Measurements from ENCODE around the gene CX3CL1. TPM values are rescaled to one million over a fixed set of nuclear protein-coding genes. Genes with fewer than 3 reads are reported as not detected.

Gene CX3CL1
- total and polyA plus RNA-seq, 2 of the 4 experiments (the other 2 are of a cell fraction): 0.18 to 0.77 TPM

DNA sequence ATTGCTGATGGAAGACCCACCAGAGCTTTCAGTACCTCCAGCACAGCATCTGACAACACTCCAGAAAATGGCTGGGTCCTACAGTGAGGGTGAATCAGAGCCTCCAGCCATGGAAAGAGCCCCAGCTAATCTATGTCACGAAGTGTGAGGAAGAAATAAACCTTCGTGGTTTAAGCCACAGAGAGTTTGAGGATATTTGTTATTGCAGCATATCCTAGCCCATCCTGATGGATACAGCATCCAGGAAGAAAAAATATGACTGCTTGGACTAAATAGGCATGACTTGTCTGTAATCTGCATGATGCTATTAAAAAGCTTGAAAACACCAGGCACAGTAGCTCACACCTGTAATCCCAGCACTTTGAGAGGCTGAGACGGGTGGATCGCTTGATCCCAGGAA is 19.0 kb downstream of the CX3CL1 start:
- no peak overlapping the region for H3K14ac ChIP-seq (replicated peaks; ENCODE audit: low read depth, low read length)
- H3K9me1 ChIP-seq (ENCODE audit: insufficient read depth, low read length): no peaks in the 10 kb centered on the region
- H4K20me1 ChIP-seq (ENCODE audit: insufficient read depth, low read length): no peaks in the 10 kb centered on the region
- H2BK5ac ChIP-seq (ENCODE audit: low read depth, low read length, poor library complexity, severe bottlenecking): no peak overlapping the region
- no peak overlapping the region for H2AFZ ChIP-seq (replicated peaks; ENCODE audit: low read length, poor library complexity)
- intact Hi-C loops (cut with micrococcal nuclease) (no loop called here), in situ Hi-C loops (cut with MboI; ENCODE audit: low sequenced_read_pairs) (no loop called here), dilution Hi-C loops (cut with HindIII; ENCODE audit: low sequenced_read_pairs, unreplicated experiment) (no loop called here)
- no peak overlapping the region for H4K5ac ChIP-seq (ENCODE audit: low read depth, low read length)
- H3K4me1 ChIP-seq (ENCODE audit: control insufficient read depth, insufficient read depth, low read length): no peaks in the 10 kb centered on the region
- no peak overlapping the region for H2BK20ac ChIP-seq (ENCODE audit: low read depth, low read length)
- H3K23ac ChIP-seq (ENCODE audit: low read depth, low read length): no peak overlapping the region
- H3K27me3 ChIP-seq (ENCODE audit: control insufficient read depth, insufficient read depth, low read length): peaks cover 40% of the 10 kb centered on the region
- H3K4ac ChIP-seq (ENCODE audit: low read depth, low read length): no peak overlapping the region
- H4K91ac ChIP-seq (ENCODE audit: insufficient read depth, low read depth, low read length): no peak overlapping the region
- ATAC-seq (ENCODE audit: low read depth) (no peak), DNase-seq (no peak)
- H2AK9ac ChIP-seq (replicated peaks; ENCODE audit: low read depth, low read length, poor library complexity): no peak overlapping the region
- H2AK5ac ChIP-seq (ENCODE audit: low read depth, low read length): no peak overlapping the region
- H3K79me1 ChIP-seq (ENCODE audit: low read depth in 1 of 2, low read length in 2 of 2): no peaks in the 10 kb centered on the region
- no peak overlapping the region for H3K56ac ChIP-seq (ENCODE audit: extremely low read depth, insufficient read depth, low read length)
- no peak overlapping the region for H4K8ac ChIP-seq (ENCODE audit: low read depth in 2 of 2, low read length in 2 of 2)
- TF ChIP-seq RAD21 (IDR thresholded peaks at IDR 0.05; ENCODE audit: low read length): no peak
- TF ChIP-seq FOS (IDR thresholded peaks at IDR 0.05; ENCODE audit: low read depth, low read length): no peak
- TF ChIP-seq SMC3 (IDR thresholded peaks at IDR 0.05; ENCODE audit: low read depth, low read length): no peak
- TF ChIP-seq, protein P1, sequence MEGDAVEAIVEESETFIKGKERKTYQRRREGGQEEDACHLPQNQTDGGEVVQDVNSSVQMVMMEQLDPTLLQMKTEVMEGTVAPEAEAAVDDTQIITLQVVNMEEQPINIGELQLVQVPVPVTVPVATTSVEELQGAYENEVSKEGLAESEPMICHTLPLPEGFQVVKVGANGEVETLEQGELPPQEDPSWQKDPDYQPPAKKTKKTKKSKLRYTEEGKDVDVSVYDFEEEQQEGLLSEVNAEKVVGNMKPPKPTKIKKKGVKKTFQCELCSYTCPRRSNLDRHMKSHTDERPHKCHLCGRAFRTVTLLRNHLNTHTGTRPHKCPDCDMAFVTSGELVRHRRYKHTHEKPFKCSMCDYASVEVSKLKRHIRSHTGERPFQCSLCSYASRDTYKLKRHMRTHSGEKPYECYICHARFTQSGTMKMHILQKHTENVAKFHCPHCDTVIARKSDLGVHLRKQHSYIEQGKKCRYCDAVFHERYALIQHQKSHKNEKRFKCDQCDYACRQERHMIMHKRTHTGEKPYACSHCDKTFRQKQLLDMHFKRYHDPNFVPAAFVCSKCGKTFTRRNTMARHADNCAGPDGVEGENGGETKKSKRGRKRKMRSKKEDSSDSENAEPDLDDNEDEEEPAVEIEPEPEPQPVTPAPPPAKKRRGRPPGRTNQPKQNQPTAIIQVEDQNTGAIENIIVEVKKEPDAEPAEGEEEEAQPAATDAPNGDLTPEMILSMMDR (conservative IDR thresholded peaks at IDR 0.05; ENCODE audit: low read depth, low read length): no peak
- TF ChIP-seq POLR2A (IDR thresholded peaks at IDR 0.05; ENCODE audit: low read depth, low read length): no peak
- TF ChIP-seq, protein P2, sequence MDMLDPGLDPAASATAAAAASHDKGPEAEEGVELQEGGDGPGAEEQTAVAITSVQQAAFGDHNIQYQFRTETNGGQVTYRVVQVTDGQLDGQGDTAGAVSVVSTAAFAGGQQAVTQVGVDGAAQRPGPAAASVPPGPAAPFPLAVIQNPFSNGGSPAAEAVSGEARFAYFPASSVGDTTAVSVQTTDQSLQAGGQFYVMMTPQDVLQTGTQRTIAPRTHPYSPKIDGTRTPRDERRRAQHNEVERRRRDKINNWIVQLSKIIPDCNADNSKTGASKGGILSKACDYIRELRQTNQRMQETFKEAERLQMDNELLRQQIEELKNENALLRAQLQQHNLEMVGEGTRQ (IDR thresholded peaks at IDR 0.05; ENCODE audit: low read depth, low read length): no peak
- no peak for TF ChIP-seq MAFK (IDR thresholded peaks at IDR 0.05; ENCODE audit: low read depth, low read length)
- TF ChIP-seq CEBPB (IDR thresholded peaks at IDR 0.05; ENCODE audit: low read depth, low read length): no peak
- TF ChIP-seq NFE2L2 (IDR thresholded peaks at IDR 0.05; ENCODE audit: low read depth, low read length): no peak
- no peak for TF ChIP-seq BHLHE40 (IDR thresholded peaks at IDR 0.05; ENCODE audit: low read depth, low read length)
- TF ChIP-seq, protein P3, sequence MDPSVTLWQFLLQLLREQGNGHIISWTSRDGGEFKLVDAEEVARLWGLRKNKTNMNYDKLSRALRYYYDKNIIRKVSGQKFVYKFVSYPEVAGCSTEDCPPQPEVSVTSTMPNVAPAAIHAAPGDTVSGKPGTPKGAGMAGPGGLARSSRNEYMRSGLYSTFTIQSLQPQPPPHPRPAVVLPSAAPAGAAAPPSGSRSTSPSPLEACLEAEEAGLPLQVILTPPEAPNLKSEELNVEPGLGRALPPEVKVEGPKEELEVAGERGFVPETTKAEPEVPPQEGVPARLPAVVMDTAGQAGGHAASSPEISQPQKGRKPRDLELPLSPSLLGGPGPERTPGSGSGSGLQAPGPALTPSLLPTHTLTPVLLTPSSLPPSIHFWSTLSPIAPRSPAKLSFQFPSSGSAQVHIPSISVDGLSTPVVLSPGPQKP (IDR thresholded peaks at IDR 0.05; ENCODE audit: borderline replicate concordance, low read depth, low read length): no peak
- no peak for TF ChIP-seq RCOR1 (IDR thresholded peaks at IDR 0.05; ENCODE audit: insufficient replicate concordance, low read length)
- no peak for TF ChIP-seq MXI1 (IDR thresholded peaks at IDR 0.05; ENCODE audit: borderline replicate concordance, low read depth, low read length)
- TF ChIP-seq RFX5 (IDR thresholded peaks at IDR 0.05; ENCODE audit: low read depth, low read length): no peak
- no peak for TF ChIP-seq CHD1 (IDR thresholded peaks at IDR 0.05; ENCODE audit: low read depth, low read length)
- no peak for TF ChIP-seq MAZ (IDR thresholded peaks at IDR 0.05; ENCODE audit: borderline replicate concordance, low read depth, low read length)
- ChIA-PET CTCF (interaction anchor here (0.6 kb wide), 1 partner anchor 905 kb away, joined by 4 read pairs; no protein-coding TSS in a partner anchor), POLR2A (ENCODE audit: unreplicated experiment) (no interaction called here)
- H3K4me2 ChIP-seq (ENCODE audit: low read depth, low read length): no peak overlapping the region
- BruUV-seq (replicated peaks): no TSS peak
- no peak overlapping the region for H3K4me3 ChIP-seq (ENCODE audit: insufficient read depth, low read depth, low read length)
- H2BK15ac ChIP-seq (ENCODE audit: low read depth, low read length): no peak overlapping the region
- H2BK120ac ChIP-seq (ENCODE audit: low read depth, low read length): no peak overlapping the region
- H3K18ac ChIP-seq (ENCODE audit: low read depth, low read length): no peak overlapping the region
- 24% methylated on average over 2 of the region's 4 CpGs; no CpG with 5 or more reads in 1 of the 2 experiments for WGBS, 2 experiments (ENCODE audit: extremely low coverage in 2 of 2, insufficient read length in 1 of 2)
- no peak overlapping the region for H3K27ac ChIP-seq (ENCODE audit: insufficient read depth, low read length)
- peaks cover 3% of the 10 kb centered on the region for H3K9me3 ChIP-seq (ENCODE audit: control insufficient read depth, insufficient read depth, low read length)
- H3K36me3 ChIP-seq (ENCODE audit: control insufficient read depth, insufficient read depth, low read length): no peaks in the 10 kb centered on the region
- no peak overlapping the region for H3K9ac ChIP-seq (ENCODE audit: low read depth, low read length)
